DND-41 (cell line): ENCODE measurements around the gene PTPRR.

Experiments used
- ATAC-seq: fragments of 200-7000 bp; cut with Tn5 transposase; 3 replicates; pipeline ENCODE4 v1.9.1; 2021; ENCODE audit warnings: low read depth; ENCODE audit not compliant: insufficient read depth
- DNase-seq: peaks from one replicate; pipeline ENCODE4 v3.0.0-alpha.2; 2020
- H2AFZ ChIP-seq: 2 replicates; pipeline ENCODE4 v1.6.0; 2012; ENCODE audit warnings: low read depth, low read length
- H3K27ac ChIP-seq: 2 replicates; pipeline ENCODE4 v1.5.1; 2012; ENCODE audit warnings: low read length, inconsistent platforms
- H3K27me3 ChIP-seq: fragments of 200-600 bp; sonication (generic); 2 replicates; pipeline ENCODE4 v1.6.0; 2012; ENCODE audit warnings: low read length, mild to moderate bottlenecking, inconsistent platforms; ENCODE audit not compliant: insufficient read depth, poor library complexity
- H3K36me3 ChIP-seq: 2 replicates; pipeline ENCODE4 v1.5.1; 2012; ENCODE audit warnings: low read length, inconsistent platforms; ENCODE audit not compliant: insufficient read depth
- H3K4me1 ChIP-seq: 2 replicates; pipeline ENCODE4 v1.5.1; 2012; ENCODE audit warnings: mild to moderate bottlenecking, low read length; ENCODE audit not compliant: insufficient read depth
- H3K4me2 ChIP-seq: 2 replicates; pipeline ENCODE4 v1.6.0; 2012; ENCODE audit warnings: mild to moderate bottlenecking, moderate library complexity, low read length, inconsistent platforms; ENCODE audit not compliant: insufficient read depth
- H3K4me3 ChIP-seq, 2 experiments: fragments of 200-600 bp in 1 of 2; shearing (Covaris generic) in 1 of 2; 2 replicates each; pipeline ENCODE4 v1.5.1; 2012 to 2016; ENCODE audit warnings: inconsistent platforms in 2 of 2, low read length in 2 of 2, mild to moderate bottlenecking in 2 of 2, low read depth in 1 of 2, moderate library complexity in 1 of 2
- H3K79me2 ChIP-seq: 2 replicates; pipeline ENCODE4 v1.6.0; 2012; ENCODE audit warnings: low read length, inconsistent platforms; ENCODE audit not compliant: insufficient read depth
- H3K9ac ChIP-seq: 2 replicates; pipeline ENCODE4 v1.6.0; 2012; ENCODE audit warnings: low read depth, mild to moderate bottlenecking, inconsistent platforms, low read length, moderate library complexity
- H3K9me3 ChIP-seq: 2 replicates; pipeline ENCODE4 v1.5.1; 2012; ENCODE audit warnings: low read length, moderate library complexity, mild to moderate bottlenecking, inconsistent platforms; ENCODE audit not compliant: insufficient read depth, severe bottlenecking
- H4K20me1 ChIP-seq: 2 replicates; pipeline ENCODE4 v1.6.0; 2012; ENCODE audit warnings: low read length; ENCODE audit not compliant: insufficient read depth
- EZH2 ChIP-seq: IDR thresholded peaks from 3 replicates; pipeline ENCODE4 v1.6.1; 2012; ENCODE audit warnings: borderline replicate concordance, low read depth, mild to moderate bottlenecking, moderate library complexity, low read length, inconsistent platforms; ENCODE audit not compliant: severe bottlenecking
- TF ChIP-seq, protein P1 (sequence below): IDR thresholded peaks from 2 replicates; pipeline ENCODE4 v1.5.1; 2012; ENCODE audit warnings: borderline replicate concordance, low read length, moderate library complexity, mild to moderate bottlenecking; ENCODE audit not compliant: poor library complexity, severe bottlenecking; ENCODE audit errors: extremely low read depth

The PTPRR gene

DNA sequence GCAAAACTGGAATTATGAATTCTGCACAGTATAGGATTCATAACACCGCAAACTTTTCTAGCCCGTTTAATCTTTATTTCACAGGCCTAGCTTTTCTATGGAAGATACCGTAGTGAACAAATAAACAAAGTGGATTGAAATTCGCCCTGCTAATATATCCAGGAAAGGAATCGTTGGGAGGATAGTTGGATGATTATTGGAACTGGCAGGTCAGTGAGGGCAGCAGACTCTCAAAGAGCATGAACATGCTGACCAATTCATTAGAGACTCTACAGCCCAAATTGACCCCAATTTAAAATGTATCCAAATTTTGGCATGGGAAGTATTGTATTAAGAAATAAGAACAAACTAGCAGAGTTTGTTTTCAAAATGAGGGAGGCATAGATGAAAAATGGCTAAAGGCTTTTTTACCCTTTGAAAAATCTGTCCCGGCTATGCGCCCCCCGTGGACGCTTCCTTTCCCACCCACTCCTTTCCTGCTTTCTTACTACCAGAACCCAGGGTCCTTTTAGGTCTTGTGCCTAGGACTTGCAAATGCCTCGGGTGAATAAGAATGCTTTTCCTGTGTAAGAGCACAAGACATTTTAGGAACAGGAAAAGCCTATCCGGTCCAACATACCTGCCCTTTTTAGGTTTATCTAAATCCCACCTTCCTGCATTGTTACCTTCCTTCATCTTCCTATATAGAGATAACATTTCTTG is 198.7 kb downstream of the PTPRR start:
- H3K9ac ChIP-seq: no peak overlapping the region
- no peak overlapping the region for H2AFZ ChIP-seq
- H3K4me3 ChIP-seq: no peak overlapping the region
- no peaks in the 10 kb centered on the region for H3K9me3 ChIP-seq
- no peaks in the 10 kb centered on the region for H3K36me3 ChIP-seq
- H3K4me2 ChIP-seq: no peak overlapping the region
- no peaks in the 10 kb centered on the region for H4K20me1 ChIP-seq
- no peak for TF ChIP-seq EZH2
- TF ChIP-seq, protein P1, sequence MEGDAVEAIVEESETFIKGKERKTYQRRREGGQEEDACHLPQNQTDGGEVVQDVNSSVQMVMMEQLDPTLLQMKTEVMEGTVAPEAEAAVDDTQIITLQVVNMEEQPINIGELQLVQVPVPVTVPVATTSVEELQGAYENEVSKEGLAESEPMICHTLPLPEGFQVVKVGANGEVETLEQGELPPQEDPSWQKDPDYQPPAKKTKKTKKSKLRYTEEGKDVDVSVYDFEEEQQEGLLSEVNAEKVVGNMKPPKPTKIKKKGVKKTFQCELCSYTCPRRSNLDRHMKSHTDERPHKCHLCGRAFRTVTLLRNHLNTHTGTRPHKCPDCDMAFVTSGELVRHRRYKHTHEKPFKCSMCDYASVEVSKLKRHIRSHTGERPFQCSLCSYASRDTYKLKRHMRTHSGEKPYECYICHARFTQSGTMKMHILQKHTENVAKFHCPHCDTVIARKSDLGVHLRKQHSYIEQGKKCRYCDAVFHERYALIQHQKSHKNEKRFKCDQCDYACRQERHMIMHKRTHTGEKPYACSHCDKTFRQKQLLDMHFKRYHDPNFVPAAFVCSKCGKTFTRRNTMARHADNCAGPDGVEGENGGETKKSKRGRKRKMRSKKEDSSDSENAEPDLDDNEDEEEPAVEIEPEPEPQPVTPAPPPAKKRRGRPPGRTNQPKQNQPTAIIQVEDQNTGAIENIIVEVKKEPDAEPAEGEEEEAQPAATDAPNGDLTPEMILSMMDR: no peak
- no peaks in the 10 kb centered on the region for H3K79me2 ChIP-seq
- H3K4me1 ChIP-seq: no peaks in the 10 kb centered on the region
- no peak overlapping the region for H3K27ac ChIP-seq
- ATAC-seq (no peak), DNase-seq (no peak)
- H3K27me3 ChIP-seq: no peaks in the 10 kb centered on the region

DNA sequence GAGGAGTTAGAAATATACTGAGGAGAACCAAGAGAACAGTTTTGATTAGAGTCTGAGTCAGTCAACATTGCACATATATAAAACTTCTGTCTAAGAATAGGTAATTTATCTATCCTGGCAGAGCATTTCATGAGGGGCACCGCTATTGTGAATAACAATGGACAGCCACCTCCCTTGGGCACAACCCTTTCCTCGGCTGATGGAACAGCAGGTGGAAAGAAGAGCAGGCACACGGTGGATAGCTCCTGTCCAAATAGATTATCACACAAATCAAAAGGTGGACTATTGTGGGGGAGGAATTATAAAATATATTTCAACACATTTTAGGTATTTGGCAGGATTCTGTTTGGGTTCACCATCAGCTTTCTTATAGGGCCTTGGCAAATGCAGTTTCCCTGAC is 199.3 kb downstream of the PTPRR start:
- Histone ChIP-seq H2AFZ (no peak overlapping the region), H3K9ac (no peak overlapping the region), H3K4me2 (no peak overlapping the region), H4K20me1 (no peaks in the 10 kb centered on the region), H3K27ac (no peak overlapping the region), H3K4me3 (no peak overlapping the region), H3K27me3 (no peaks in the 10 kb centered on the region), H3K9me3 (no peaks in the 10 kb centered on the region), H3K4me1 (no peaks in the 10 kb centered on the region), H3K79me2 (no peaks in the 10 kb centered on the region), H3K36me3 (no peaks in the 10 kb centered on the region)
- TF ChIP-seq, protein P1: no peak
- no peak for TF ChIP-seq EZH2
- ATAC-seq: no peak
- no peak for DNase-seq

DNA sequence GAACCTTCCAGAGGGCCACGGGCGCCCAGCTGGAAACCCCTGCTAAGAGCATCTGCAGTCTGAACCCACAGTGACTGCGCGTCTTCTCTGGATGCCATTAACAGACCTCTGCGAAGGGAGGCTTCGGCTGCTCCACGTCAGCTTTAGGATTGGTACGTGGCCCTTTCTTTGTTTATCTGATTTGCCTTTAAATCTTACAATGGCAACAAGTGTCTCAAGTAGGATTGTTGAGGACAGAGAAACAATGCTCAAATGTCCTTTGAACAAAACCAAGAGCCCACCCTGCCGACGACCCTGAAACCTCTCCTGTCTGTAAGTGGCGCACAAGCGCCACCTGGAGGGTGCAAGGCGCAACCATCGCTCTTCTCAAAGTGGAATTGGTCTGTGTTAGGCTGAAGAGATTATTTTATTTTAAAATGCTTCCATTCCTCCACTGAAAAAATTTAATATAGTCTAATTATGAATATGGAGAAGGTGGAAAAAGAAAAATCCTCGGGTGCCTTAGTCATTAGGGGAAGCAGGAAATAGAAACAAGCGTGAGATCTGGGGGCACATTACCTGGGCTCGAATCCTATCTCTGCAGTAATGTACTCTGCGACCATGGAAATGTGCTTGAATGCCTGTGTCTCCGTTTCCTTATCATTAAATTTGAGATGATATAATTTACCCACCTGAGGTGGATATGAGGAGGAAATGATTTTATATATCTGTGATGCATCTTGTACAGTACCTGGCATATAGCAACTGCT is 200.7 kb downstream of the PTPRR start:
- no peak overlapping the region for H2AFZ ChIP-seq
- no peaks in the 10 kb centered on the region for H3K79me2 ChIP-seq
- H3K4me1 ChIP-seq: no peaks in the 10 kb centered on the region
- H3K27me3 ChIP-seq: no peaks in the 10 kb centered on the region
- no peak overlapping the region for H3K4me3 ChIP-seq
- peak; percentile 78 for ATAC-seq
- H3K27ac ChIP-seq: no peak overlapping the region
- H3K36me3 ChIP-seq: no peaks in the 10 kb centered on the region
- H4K20me1 ChIP-seq: no peaks in the 10 kb centered on the region
- no peak overlapping the region for H3K4me2 ChIP-seq
- DNase-seq: peak; percentile 39
- H3K9ac ChIP-seq: no peak overlapping the region
- TF ChIP-seq EZH2: no peak
- TF ChIP-seq, protein P1: peak; percentile 89
- no peaks in the 10 kb centered on the region for H3K9me3 ChIP-seq
